HepG2 (cell line): ENCODE results near the gene CMTM2. TPM values are rescaled to one million over a fixed set of nuclear protein-coding genes. Genes with fewer than 3 reads are reported as not detected.
A peak's percentile ranks its signal among the peaks of the same experiment; 100 is the strongest.

Source experiments
- ATAC-seq: fragments of 200-7000 bp; cut with Tn5 transposase; 3 replicates; pipeline ENCODE4 v1.9.1; 2020; ENCODE audit warnings: mild to moderate bottlenecking, moderate library complexity
- BruUV-seq: library from RNA; stranded (reverse); fragments of 400-500 nt; replicated peaks from 2 replicates; lab custom pipeline; 2021; lab: Mats Ljungman, UMichigan
- CTCF ChIA-PET: fragments of 300-600 bp; formaldehyde crosslinking; extraction: SDS; loops from one replicate; lab custom pipeline; 2021; ENCODE audit warnings: low total read pairs, inconsistent platforms, low intra/inter-chr PET ratio; lab: Yijun Ruan, JAX
- POLR2A ChIA-PET: fragments of 350-600 bp; sonication (Branson Sonifier 250); formaldehyde crosslinking; loops from one replicate; lab custom pipeline; 2020; ENCODE audit warnings: antibody characterized with exemption, inconsistent platforms; lab: Yijun Ruan, JAX
- DNase-seq: peaks from one replicate; pipeline ENCODE4 v3.0.0-alpha.2; 2015; ENCODE audit warnings: low spot score
- FAIRE-seq: peaks from 3 replicates; lab custom pipeline; 2011; peaks lifted over from hg19 to GRCh38; lab: Jason Lieb, UNC
- H2AFZ ChIP-seq: one replicate; pipeline ENCODE4 v1.6.1; 2011; ENCODE audit warnings: low read length, inconsistent platforms
- H3K27ac ChIP-seq: fragments of 300-600 bp; 3 replicates; pipeline ENCODE4 v1.8.0; 2011; ENCODE audit warnings: mixed run types, mild to moderate bottlenecking, mixed read lengths, low read length, inconsistent platforms; ENCODE audit not compliant: insufficient read depth; ENCODE audit errors: extremely low read length
- H3K27me3 ChIP-seq, 2 experiments: fragments of 200-600 bp in 1 of 2; 2 replicates in 1 of 2; 3 replicates in 1 of 2; pipeline versions ENCODE4 v1.6.0 to v1.8.0; 2011; ENCODE audit warnings: low read length in 2 of 2, mild to moderate bottlenecking in 2 of 2, moderate library complexity in 2 of 2, inconsistent platforms in 1 of 2; ENCODE audit not compliant: insufficient read depth in 2 of 2, control insufficient read depth in 1 of 2
- H3K36me3 ChIP-seq, 2 experiments: fragments of 200-600 bp in 1 of 2; replicated peaks in 1 of 2; 2 replicates in 1 of 2; 3 replicates in 1 of 2; pipeline versions ENCODE4 v1.5.1 to v1.8.0; 2011; ENCODE audit warnings: low read length in 2 of 2, inconsistent platforms in 1 of 2; ENCODE audit not compliant: insufficient read depth in 2 of 2, control insufficient read depth in 1 of 2
- H3K4me1 ChIP-seq: 2 replicates; pipeline ENCODE4 v1.5.1; 2012; ENCODE audit warnings: low read length, inconsistent platforms; ENCODE audit not compliant: insufficient read depth
- H3K4me2 ChIP-seq: 2 replicates; pipeline ENCODE4 v1.6.0; 2011; ENCODE audit warnings: low read depth, low read length, inconsistent platforms
- H3K4me3 ChIP-seq, 3 experiments: fragments of 200-600 bp in 1 of 3; sonication (generic), shearing (Covaris generic) in 1 of 3; replicated peaks in 1 of 3; 2 replicates each; pipeline ENCODE4 v1.5.1; 2011 to 2016; ENCODE audit warnings: low read length in 3 of 3, inconsistent platforms in 2 of 3, low read depth in 2 of 3, mild to moderate bottlenecking in 2 of 3, control low read depth in 1 of 3, mixed read lengths in 1 of 3; ENCODE audit not compliant: insufficient read depth in 1 of 3
- H3K79me2 ChIP-seq: one replicate; pipeline ENCODE4 v1.6.1; 2011; ENCODE audit warnings: low read length, inconsistent platforms; ENCODE audit not compliant: insufficient read depth
- H3K9ac ChIP-seq: 2 replicates; pipeline ENCODE4 v1.6.0; 2011; ENCODE audit warnings: mild to moderate bottlenecking, low read depth, low read length, inconsistent platforms; ENCODE audit not compliant: insufficient read depth
- H3K9me3 ChIP-seq: 2 replicates; pipeline ENCODE4 v1.5.1; 2012; ENCODE audit warnings: mild to moderate bottlenecking, low read length
- H4K20me1 ChIP-seq: 2 replicates; pipeline ENCODE4 v1.6.0; 2011; ENCODE audit warnings: inconsistent platforms, mild to moderate bottlenecking, low read length, moderate library complexity; ENCODE audit not compliant: insufficient read depth
- AHDC1 ChIP-seq: sonication (generic); formaldehyde crosslinking; IDR thresholded peaks from 2 replicates; pipeline ENCODE4 v1.5.1; 2020; ENCODE audit warnings: mild to moderate bottlenecking, missing genetic modification reagents, borderline replicate concordance
- CEBPB ChIP-seq: IDR thresholded peaks from 2 replicates; pipeline ENCODE4 v1.6.1; 2011; ENCODE audit warnings: low read depth, low read length, improper control_type of control experiment, borderline replicate concordance
- ISL2 ChIP-seq: sonication (generic); formaldehyde crosslinking; IDR thresholded peaks from 2 replicates; pipeline ENCODE4 v1.5.0; 2020; ENCODE audit warnings: missing genetic modification reagents
- NFE2L1 ChIP-seq: sonication (generic); formaldehyde crosslinking; IDR thresholded peaks from 2 replicates; pipeline ENCODE4 v1.4.0; 2020; ENCODE audit warnings: missing genetic modification reagents, mild to moderate bottlenecking, borderline replicate concordance
- NR2F1 ChIP-seq, 2 experiments: fragments of 450-650 bp in 1 of 2; formaldehyde crosslinking in 1 of 2; IDR thresholded peaks; 2 replicates each; pipeline versions ENCODE4 v1.5.0 to v1.6.1; 2016 to 2020; ENCODE audit warnings: mild to moderate bottlenecking in 1 of 2, missing compliant biosample characterization in 1 of 2, missing genetic modification reagents in 1 of 2, moderate library complexity in 1 of 2
- PRPF4 ChIP-seq: fragments of 200-400 bp; formaldehyde crosslinking; IDR thresholded peaks from 2 replicates; pipeline ENCODE4 v1.6.1; 2016; ENCODE audit warnings: low read length, low read depth; ENCODE audit not compliant: poor library complexity, severe bottlenecking
- RFXAP ChIP-seq: sonication (generic); formaldehyde crosslinking; IDR thresholded peaks from 2 replicates; pipeline ENCODE4 v1.4.0; 2020; ENCODE audit warnings: missing genetic modification reagents, borderline replicate concordance
- SMARCE1 ChIP-seq: fragments of 450-650 bp; IDR thresholded peaks from 2 replicates; pipeline ENCODE4 v1.6.1; 2017; ENCODE audit warnings: borderline replicate concordance
- SNAI1 ChIP-seq: sonication (generic); formaldehyde crosslinking; IDR thresholded peaks from 2 replicates; pipeline ENCODE4 v1.5.0; 2020; ENCODE audit warnings: mild to moderate bottlenecking, missing genetic modification reagents, borderline replicate concordance
- ZBTB26 ChIP-seq: IDR thresholded peaks from 2 replicates; pipeline ENCODE4 v1.6.1; 2016; ENCODE audit warnings: missing compliant biosample characterization, missing genetic modification reagents, borderline replicate concordance
- ZFP82 ChIP-seq: sonication (generic); formaldehyde crosslinking; IDR thresholded peaks from 2 replicates; pipeline ENCODE4 v1.5.1; 2020; ENCODE audit warnings: mild to moderate bottlenecking, missing genetic modification reagents, borderline replicate concordance
- ZNF780A ChIP-seq: sonication (generic); formaldehyde crosslinking; IDR thresholded peaks from 2 replicates; pipeline ENCODE4 v1.8.0; 2022; ENCODE audit warnings: mild to moderate bottlenecking, missing genetic modification reagents, moderate library complexity
- WGBS: methylation state at CpG from one replicate; pipeline ENCODE4 v1.1.6; 2017; ENCODE audit warnings: low lambda C conversion rate; 5-methylcytosine and 5-hydroxymethylcytosine counted together
- in situ Hi-C: cut with HindIII; loops from 2 replicates; pipeline ENCODE4 v1.10.0; 2017; ENCODE audit warnings: low pct_unique_long_range_greater_than_20kb; ENCODE audit not compliant: extremely low pct_ligation_motif_present
- intact Hi-C: fragments of 100-400 bp; cut with micrococcal nuclease; formaldehyde crosslinking; loops from one replicate; pipeline ENCODE4 v1.10.0; 2022; ENCODE audit not compliant: unreplicated experiment
- polyA plus RNA-seq, 8 experiments: library from polyadenylated mRNA; depleted of rRNA in 3 of 8; stranded (reverse) in 7 of 8; unstranded in 1 of 8; fragments of >200 nt; fragmentation: Illumina TruSeq in 4 of 8; extraction: Trizol in 4 of 8; gene quantifications; 2 replicates each; pipeline versions ENCODE4 v1.2.1 to v1.2.3, GENCODE V29; 2011 to 2016; ENCODE audit warnings: low read depth in 4 of 8, missing spikeins in 1 of 8, mixed read lengths in 1 of 8; ENCODE audit not compliant: insufficient read depth in 1 of 8
- total RNA-seq, 5 experiments: library from RNA; depleted of rRNA; stranded (reverse); fragments of >200 nt; fragmentation: Illumina TruSeq; extraction: Trizol; gene quantifications; 2 replicates each; pipeline ENCODE4 v1.2.3, GENCODE V29; 2016; ENCODE audit warnings: low read depth in 1 of 5

CMTM2 gene
- total and polyA plus RNA-seq, 2 of the 13 experiments (the other 11 are each of a cell fraction or from before 2014, with no cell fraction given) = not detected

- 95% methylated on average over 3 of the region's 3 CpGs for WGBS
- no TSS peak for BruUV-seq
- 0 out of 2 replicates have a peak, but pooled peaks have one; percentile 13 for TF ChIP-seq CEBPB
- TF ChIP-seq PRPF4 = no peak
- peaks cover 3 to 11% of the 10 kb centered on the region in 2 experiments; a peak in 4 of 5 replicates for H3K27me3 ChIP-seq
- H3K4me1 ChIP-seq = peaks cover 7% of the 10 kb centered on the region; the same call in 1 of the 2 replicates
- ATAC-seq (no peak), DNase-seq (no peak), FAIRE-seq (no peak)
- H3K27ac ChIP-seq = no peak overlapping the region
- ChIA-PET POLR2A (no interaction called here), CTCF (no interaction called here)
- H3K9me3 ChIP-seq = no peaks in the 10 kb centered on the region
- H3K79me2 ChIP-seq = no peaks in the 10 kb centered on the region
- in situ Hi-C loops (no loop called here), intact Hi-C loops (no loop called here)
- no peak overlapping the region for H3K4me3 ChIP-seq
- no peak overlapping the region for H3K9ac ChIP-seq
- H2AFZ ChIP-seq = no peak overlapping the region
- H4K20me1 ChIP-seq = no peaks in the 10 kb centered on the region
- no peak overlapping the region for H3K4me2 ChIP-seq
- H3K36me3 ChIP-seq = no peaks in the 10 kb centered on the region
Observed at GRCh38 chr16:66592814-66593213, 13.6 kb downstream of the CMTM2 start.

GRCh38 chr16:66594739-66595138 lies 15.5 kb downstream of the CMTM2 start:
- peaks cover 7% of the 10 kb centered on the region; the same call in 1 of the 2 replicates for H3K4me1 ChIP-seq
- BruUV-seq = no TSS peak
- H4K20me1 ChIP-seq = no peaks in the 10 kb centered on the region
- H2AFZ ChIP-seq = no peak overlapping the region
- no peak overlapping the region for H3K27ac ChIP-seq
- ChIA-PET CTCF (no interaction called here), POLR2A (no interaction called here)
- H3K79me2 ChIP-seq = no peaks in the 10 kb centered on the region
- ATAC-seq (no peak), DNase-seq (no peak), FAIRE-seq (no peak)
- intact Hi-C loops = no loop called here
- H3K4me3 ChIP-seq = no peak overlapping the region
- 19% methylated on average over 7 of the region's 7 CpGs for WGBS
- H3K4me2 ChIP-seq = no peak overlapping the region
- no peaks in the 10 kb centered on the region for H3K9me3 ChIP-seq
- peaks cover 1 to 9% of the 10 kb centered on the region in 2 experiments; a peak in 2 of 5 replicates for H3K27me3 ChIP-seq
- in situ Hi-C loops = no loop called here
- no peaks in the 10 kb centered on the region for H3K36me3 ChIP-seq
- no peak overlapping the region for H3K9ac ChIP-seq
- no peak for TF ChIP-seq ZNF780A (CRISPR knock-in tag)
- no peak for TF ChIP-seq ZFP82 (CRISPR knock-in tag)
- TF ChIP-seq NR2F1 (CRISPR knock-in tag; IDR thresholded peaks at IDR 0.05) = no peak
- TF ChIP-seq SNAI1 (CRISPR knock-in tag) = no peak
- no peak for TF ChIP-seq RFXAP (CRISPR knock-in tag)
- no peak for TF ChIP-seq ISL2 (CRISPR knock-in tag)
- TF ChIP-seq SMARCE1 = no peak
- TF ChIP-seq ZBTB26 = no peak
- no peak for TF ChIP-seq NFE2L1 (CRISPR knock-in tag)
- TF ChIP-seq AHDC1 (CRISPR knock-in tag) = no peak
